Measurements from ENCODE around the gene RAD52. TPM values are rescaled to one million over a fixed set of nuclear protein-coding genes. Genes with fewer than 3 reads are reported as not detected.

RAD52 gene
- total RNA-seq, 1 donor = 10.1 TPM

DNA sequence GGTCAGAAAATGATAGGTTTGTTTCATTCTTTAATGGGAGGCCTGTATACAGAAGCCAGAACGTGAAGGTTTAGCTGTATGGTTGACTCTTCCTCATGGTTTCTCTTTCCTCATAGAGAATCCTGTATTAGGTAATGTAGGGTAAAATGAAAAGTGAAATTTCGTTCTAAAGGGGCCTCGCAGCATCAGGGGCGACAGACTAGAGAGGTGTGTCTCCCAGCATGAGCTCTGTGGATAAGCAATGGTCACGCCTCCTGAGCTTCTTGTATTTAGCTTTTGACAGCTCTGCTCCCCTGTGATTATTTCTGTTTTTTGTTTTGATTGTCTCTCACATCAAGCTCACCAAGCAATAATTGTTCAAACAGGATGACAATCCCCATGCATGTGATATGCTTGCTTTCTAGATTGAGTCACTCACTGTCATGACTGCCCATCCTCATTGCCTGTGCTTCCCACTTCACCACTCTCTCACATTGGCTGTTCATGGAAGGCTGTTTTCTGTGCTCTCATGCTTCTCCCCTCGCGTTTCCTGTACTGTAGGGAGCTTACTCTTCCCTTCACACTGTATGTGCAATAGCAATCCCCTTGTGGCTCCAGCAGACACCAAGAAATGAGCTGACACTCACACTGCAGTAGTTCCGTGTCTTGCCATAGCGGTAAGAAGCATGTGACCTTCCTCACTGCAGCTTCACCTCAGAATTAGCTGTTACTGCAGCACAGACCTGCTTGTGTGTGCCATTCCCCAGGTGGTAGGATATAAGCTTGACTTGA lies 44.0 kb downstream of the RAD52 start:
- no peak overlapping the region for H3K4me2 ChIP-seq (ENCODE audit: insufficient read depth, low read length)
- no peaks in the 10 kb centered on the region for H3K27me3 ChIP-seq (ENCODE audit: insufficient read depth, low read length)
- H3K9me3 ChIP-seq (ENCODE audit: low read depth, low read length) = no peaks in the 10 kb centered on the region
- DNase-seq (ENCODE audit: insufficient read length, low spot score, missing footprints) = no peak
- no peaks in the 10 kb centered on the region for H4K20me1 ChIP-seq (ENCODE audit: insufficient read depth, low read length)
- H3K79me2 ChIP-seq (ENCODE audit: insufficient read depth, low read length) = peaks cover 33% of the 10 kb centered on the region
- TF ChIP-seq, protein P1, sequence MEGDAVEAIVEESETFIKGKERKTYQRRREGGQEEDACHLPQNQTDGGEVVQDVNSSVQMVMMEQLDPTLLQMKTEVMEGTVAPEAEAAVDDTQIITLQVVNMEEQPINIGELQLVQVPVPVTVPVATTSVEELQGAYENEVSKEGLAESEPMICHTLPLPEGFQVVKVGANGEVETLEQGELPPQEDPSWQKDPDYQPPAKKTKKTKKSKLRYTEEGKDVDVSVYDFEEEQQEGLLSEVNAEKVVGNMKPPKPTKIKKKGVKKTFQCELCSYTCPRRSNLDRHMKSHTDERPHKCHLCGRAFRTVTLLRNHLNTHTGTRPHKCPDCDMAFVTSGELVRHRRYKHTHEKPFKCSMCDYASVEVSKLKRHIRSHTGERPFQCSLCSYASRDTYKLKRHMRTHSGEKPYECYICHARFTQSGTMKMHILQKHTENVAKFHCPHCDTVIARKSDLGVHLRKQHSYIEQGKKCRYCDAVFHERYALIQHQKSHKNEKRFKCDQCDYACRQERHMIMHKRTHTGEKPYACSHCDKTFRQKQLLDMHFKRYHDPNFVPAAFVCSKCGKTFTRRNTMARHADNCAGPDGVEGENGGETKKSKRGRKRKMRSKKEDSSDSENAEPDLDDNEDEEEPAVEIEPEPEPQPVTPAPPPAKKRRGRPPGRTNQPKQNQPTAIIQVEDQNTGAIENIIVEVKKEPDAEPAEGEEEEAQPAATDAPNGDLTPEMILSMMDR (IDR thresholded peaks at IDR 0.05; ENCODE audit: extremely low read depth, low read depth, low read length) = no peak
- no peaks in the 10 kb centered on the region for H3K4me1 ChIP-seq (ENCODE audit: insufficient read depth, low read length)
- H3K4me3 ChIP-seq (ENCODE audit: insufficient read depth, low read length) = no peak overlapping the region
- no peak overlapping the region for H2AFZ ChIP-seq (ENCODE audit: low read length)
- no peak overlapping the region for H3K27ac ChIP-seq (ENCODE audit: low read depth, low read length)
- H3K36me3 ChIP-seq (ENCODE audit: insufficient read depth, low read length) = peaks cover 86% of the 10 kb centered on the region

DNA sequence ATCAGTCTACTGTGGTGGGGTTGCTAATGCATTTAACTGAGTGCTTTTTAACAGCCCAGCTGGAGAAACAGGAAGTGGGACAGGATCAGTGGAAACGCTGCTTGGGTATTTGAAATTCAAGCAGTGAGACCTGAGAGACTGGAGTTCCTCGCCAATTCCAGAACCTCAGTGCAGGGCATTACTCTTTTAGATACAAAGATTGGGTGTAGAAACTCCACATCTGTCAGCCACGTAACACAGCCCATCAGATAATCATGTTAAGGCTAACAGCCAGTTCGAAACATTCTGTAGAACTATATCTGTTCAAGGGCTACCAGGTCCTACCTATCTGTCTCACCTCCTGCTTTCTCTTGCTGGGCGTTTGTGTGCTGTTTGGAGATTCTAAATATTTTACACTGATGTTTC lies 45.5 kb downstream of the RAD52 start:
- H3K27me3 ChIP-seq (ENCODE audit: insufficient read depth, low read length) = no peaks in the 10 kb centered on the region
- no peak overlapping the region for H3K27ac ChIP-seq (ENCODE audit: low read depth, low read length)
- no peak overlapping the region for H3K4me3 ChIP-seq (ENCODE audit: insufficient read depth, low read length)
- H2AFZ ChIP-seq (ENCODE audit: low read length) = no peak overlapping the region
- H3K4me1 ChIP-seq (ENCODE audit: insufficient read depth, low read length) = no peaks in the 10 kb centered on the region
- no peaks in the 10 kb centered on the region for H4K20me1 ChIP-seq (ENCODE audit: insufficient read depth, low read length)
- TF ChIP-seq, protein P1 (IDR thresholded peaks at IDR 0.05; ENCODE audit: extremely low read depth, low read depth, low read length) = no peak
- H3K36me3 ChIP-seq (ENCODE audit: insufficient read depth, low read length) = peaks cover 83% of the 10 kb centered on the region
- peaks cover 34% of the 10 kb centered on the region for H3K79me2 ChIP-seq (ENCODE audit: insufficient read depth, low read length)
- no peaks in the 10 kb centered on the region for H3K9me3 ChIP-seq (ENCODE audit: low read depth, low read length)
- no peak for DNase-seq (ENCODE audit: insufficient read length, low spot score, missing footprints)
- no peak overlapping the region for H3K4me2 ChIP-seq (ENCODE audit: insufficient read depth, low read length)

DNA sequence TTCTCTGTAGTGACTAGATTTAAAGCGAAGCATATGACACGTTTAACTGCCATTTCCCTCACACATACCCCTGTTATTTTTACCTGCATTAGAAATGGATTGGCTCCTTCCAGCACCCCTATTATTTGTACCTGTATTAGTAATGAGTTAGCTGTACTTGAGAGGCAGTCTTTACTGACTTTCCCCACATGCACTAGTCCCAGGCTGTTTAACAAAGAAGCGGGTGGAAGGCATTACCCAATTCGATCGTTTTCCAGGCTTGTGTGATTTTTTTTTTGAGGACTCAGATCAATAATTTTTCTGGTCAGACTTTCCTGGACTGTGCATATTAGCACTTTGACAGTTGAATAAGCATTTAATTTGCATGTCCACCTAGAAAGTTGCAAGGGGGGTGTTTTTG lies 46.4 kb downstream of the RAD52 start:
- DNase-seq (ENCODE audit: insufficient read length, low spot score, missing footprints) = no peak
- H2AFZ ChIP-seq (ENCODE audit: low read length) = no peak overlapping the region
- TF ChIP-seq, protein P1 (IDR thresholded peaks at IDR 0.05; ENCODE audit: extremely low read depth, low read depth, low read length) = no peak
- no peak overlapping the region for H3K4me2 ChIP-seq (ENCODE audit: insufficient read depth, low read length)
- no peaks in the 10 kb centered on the region for H3K27me3 ChIP-seq (ENCODE audit: insufficient read depth, low read length)
- peaks cover 34% of the 10 kb centered on the region for H3K79me2 ChIP-seq (ENCODE audit: insufficient read depth, low read length)
- H3K27ac ChIP-seq (ENCODE audit: low read depth, low read length) = no peak overlapping the region
- H3K4me1 ChIP-seq (ENCODE audit: insufficient read depth, low read length) = peaks cover 3% of the 10 kb centered on the region
- H3K9me3 ChIP-seq (ENCODE audit: low read depth, low read length) = no peaks in the 10 kb centered on the region
- H4K20me1 ChIP-seq (ENCODE audit: insufficient read depth, low read length) = no peaks in the 10 kb centered on the region
- H3K36me3 ChIP-seq (ENCODE audit: insufficient read depth, low read length) = peaks cover 75% of the 10 kb centered on the region
- H3K4me3 ChIP-seq (ENCODE audit: insufficient read depth, low read length) = no peak overlapping the region

DNA sequence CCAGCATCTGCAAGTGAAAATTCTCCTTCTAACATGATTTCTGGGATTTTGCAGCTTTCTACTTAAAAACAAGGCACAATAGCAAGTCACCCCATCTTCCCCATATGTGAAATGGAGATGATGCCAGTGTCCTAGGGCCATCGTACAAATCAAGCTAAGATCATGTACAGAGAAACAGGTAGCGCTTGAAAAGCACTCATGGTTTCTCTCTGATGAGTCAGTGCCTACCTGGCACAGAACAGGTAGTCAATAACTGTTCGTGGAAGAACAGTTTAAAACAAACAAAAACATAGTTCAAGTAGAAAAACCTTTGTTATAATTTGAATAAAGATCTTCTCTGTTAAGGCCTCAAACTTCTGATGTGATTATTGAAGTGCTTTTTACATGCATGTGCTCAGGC lies 46.9 kb downstream of the RAD52 start:
- no peak overlapping the region for H2AFZ ChIP-seq (ENCODE audit: low read length)
- TF ChIP-seq, protein P1 (IDR thresholded peaks at IDR 0.05; ENCODE audit: extremely low read depth, low read depth, low read length) = no peak
- no peak for DNase-seq (ENCODE audit: insufficient read length, low spot score, missing footprints)
- H4K20me1 ChIP-seq (ENCODE audit: insufficient read depth, low read length) = no peaks in the 10 kb centered on the region
- no peak overlapping the region for H3K4me3 ChIP-seq (ENCODE audit: insufficient read depth, low read length)
- H3K4me1 ChIP-seq (ENCODE audit: insufficient read depth, low read length) = peaks cover 8% of the 10 kb centered on the region
- H3K27ac ChIP-seq (ENCODE audit: low read depth, low read length) = no peak overlapping the region
- H3K79me2 ChIP-seq (ENCODE audit: insufficient read depth, low read length) = peaks cover 34% of the 10 kb centered on the region
- H3K27me3 ChIP-seq (ENCODE audit: insufficient read depth, low read length) = no peaks in the 10 kb centered on the region
- no peaks in the 10 kb centered on the region for H3K9me3 ChIP-seq (ENCODE audit: low read depth, low read length)
- peaks cover 73% of the 10 kb centered on the region for H3K36me3 ChIP-seq (ENCODE audit: insufficient read depth, low read length)
- H3K4me2 ChIP-seq (ENCODE audit: insufficient read depth, low read length) = no peak overlapping the region
